GM19035 (cell line): ENCODE results near the gene MTAP.

ENCODE experiments used
- ATAC-seq: cut with Tn5 transposase; IDR thresholded peaks from one replicate; pipeline ENCODE4 v1.9.1; 2021; ENCODE audit not compliant: unreplicated experiment

The MTAP gene

DNA sequence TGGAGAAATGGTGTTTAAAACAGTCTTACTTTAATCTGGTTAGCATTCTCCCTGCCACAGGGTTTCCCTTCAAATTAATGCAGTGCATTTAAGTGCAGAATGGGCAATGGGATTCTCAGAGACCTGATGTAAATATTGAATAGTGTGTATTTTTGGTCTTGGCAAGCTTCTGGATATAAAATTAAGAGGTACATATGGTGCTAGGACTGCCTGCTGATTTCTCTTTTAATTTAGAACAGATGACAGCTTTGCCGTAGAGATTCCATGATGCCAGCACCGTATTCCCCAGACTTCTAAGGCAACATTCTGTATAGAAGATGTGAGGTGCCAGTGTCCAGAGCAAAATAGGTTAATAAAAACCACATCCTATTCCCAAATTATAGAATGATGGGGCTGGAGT lies 1.9 kb downstream of the MTAP start:
- ATAC-seq: no peak

GRCh38 chr9:21804791-21805190 lies 2.4 kb downstream of the MTAP start:
- ATAC-seq: no peak

DNA sequence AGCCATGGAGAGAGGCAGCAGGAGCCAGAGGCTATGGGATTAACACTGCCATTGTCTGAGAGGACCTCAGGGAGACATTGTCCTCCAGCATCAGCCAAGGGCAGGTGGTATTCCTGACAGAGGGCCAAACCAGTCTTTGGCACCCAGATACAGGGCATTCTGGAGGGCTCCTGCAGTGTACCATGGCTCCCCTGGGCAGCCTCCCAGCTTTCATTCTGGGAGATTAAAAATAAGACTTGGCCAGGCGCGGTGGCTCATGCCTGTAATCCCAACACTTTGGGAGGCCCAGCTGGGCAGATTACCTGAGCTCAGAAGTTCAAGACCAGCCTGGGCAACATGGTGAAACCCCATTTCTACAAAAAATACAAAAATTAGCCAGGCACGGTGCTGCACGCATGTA lies 4.2 kb downstream of the MTAP start:
- ATAC-seq: no peak

DNA sequence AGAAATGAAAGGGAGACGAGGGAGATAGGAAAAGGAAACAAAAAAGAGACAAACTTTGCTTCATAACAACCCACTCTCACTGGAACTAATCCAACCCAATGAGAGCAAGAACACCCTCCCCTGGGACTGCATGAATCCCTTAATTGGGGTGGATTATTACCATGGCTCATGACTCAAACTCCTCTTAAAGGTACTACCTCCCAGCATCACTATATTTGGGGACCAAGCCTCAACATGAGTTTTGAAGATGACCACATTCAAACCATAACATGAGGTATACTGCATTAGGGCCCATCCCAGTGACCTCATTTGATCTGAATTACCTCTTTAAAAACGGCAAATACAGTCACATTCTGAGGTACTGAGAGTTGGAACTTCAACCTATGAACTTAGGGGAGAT lies 8.0 kb downstream of the MTAP start:
- ATAC-seq: no peak

- ATAC-seq: no peak
Observed at GRCh38 chr9:21810881-21811280, 8.4 kb downstream of the MTAP start.

- ATAC-seq: no peak
Observed at GRCh38 chr9:21811914-21812313, 9.5 kb downstream of the MTAP start.

GRCh38 chr9:21812415-21812814 lies 10.0 kb downstream of the MTAP start:
- ATAC-seq: no peak

GRCh38 chr9:21812946-21813568 lies 10.6 kb downstream of the MTAP start:
- ATAC-seq: peak; percentile 64

GRCh38 chr9:21813575-21814473 lies 11.4 kb downstream of the MTAP start:
- peak; percentile 52 for ATAC-seq

- no peak for ATAC-seq
Observed at GRCh38 chr9:21815643-21816042, 13.2 kb downstream of the MTAP start.

- ATAC-seq: no peak
Observed at GRCh38 chr9:21817176-21817575, 14.7 kb downstream of the MTAP start.

DNA sequence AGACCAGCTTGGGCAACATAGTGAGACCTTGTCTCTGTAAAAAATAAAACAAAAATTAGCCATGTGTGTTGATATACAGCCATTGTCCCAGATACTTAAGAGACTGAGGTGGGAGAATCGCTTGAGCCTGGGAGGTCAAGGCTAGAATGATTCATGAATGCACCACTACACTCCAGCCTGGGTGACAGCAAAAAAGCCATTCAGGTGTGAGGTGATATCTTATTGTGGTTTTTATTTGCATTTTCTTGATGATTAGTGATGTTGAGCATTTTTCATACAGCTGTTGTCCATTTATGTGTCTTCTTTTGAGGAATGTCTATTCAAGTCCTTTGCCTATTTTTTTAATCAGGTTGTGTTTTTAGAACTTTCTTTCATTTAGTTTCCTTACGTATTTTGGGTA lies 23.2 kb downstream of the MTAP start:
- no peak for ATAC-seq

DNA sequence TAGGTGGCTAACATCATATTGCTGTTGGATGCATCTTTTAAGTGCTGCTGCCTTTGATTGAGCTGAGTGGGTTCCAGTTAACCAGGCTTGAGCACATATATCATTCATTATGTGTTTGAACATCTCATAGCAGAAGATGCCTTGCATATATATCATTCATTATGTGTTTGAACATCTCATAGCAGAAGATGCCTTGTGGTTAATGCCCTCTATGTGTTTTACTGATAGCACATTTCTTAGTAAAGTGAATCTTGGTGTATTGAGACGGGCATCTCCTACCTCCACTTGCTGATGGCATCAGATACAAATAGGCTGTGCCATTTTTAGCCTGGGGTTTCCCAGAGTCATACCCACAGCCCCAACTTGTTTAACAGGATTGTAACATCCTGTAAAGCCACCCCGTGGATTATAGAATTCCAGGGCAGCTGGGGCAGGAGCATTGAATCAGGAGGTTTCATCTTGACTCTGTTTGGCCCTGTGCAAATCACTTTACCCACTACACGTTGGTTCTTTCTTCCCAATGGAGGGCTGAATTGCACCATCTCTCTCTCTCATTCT lies 26.5 kb downstream of the MTAP start:
- no peak for ATAC-seq

- no peak for ATAC-seq
Observed at GRCh38 chr9:21830589-21830988, 28.2 kb downstream of the MTAP start.

DNA sequence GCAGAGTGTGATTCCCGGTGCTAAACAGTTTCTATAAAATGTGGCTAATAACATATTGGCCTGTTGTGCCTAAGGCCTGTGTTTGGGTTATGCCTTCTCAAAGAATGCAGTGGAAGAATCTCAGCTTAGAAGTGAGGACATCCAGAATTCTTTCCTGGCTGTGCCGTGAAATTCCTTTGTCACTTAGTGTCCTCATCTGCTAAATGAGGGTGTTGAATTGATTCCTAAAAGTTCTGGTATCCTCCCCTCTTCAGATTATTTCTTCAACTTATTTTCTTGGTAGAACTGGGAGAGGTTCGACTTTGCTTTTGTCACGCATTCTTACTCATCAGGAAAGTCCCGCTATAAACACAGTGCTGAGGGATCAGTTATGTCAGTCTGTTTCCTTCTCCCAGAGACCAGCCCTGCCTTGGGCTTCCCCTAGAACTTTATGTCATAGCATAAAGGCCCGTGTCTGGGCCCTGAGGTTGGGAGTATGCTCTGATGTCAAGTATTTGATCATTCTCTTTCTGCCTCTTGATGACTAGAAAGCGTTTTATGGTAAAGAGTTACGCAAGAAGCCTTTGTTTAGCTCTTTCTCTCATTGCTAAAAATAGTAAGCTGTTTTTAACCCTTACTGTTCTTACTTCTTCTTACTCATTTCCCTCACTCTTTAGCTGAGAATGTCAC lies 29.5 kb downstream of the MTAP start:
- peak; percentile 69 for ATAC-seq

GRCh38 chr9:21833090-21833801 lies 30.8 kb downstream of the MTAP start:
- peak; percentile 72 for ATAC-seq

- ATAC-seq: no peak
Observed at GRCh38 chr9:21835121-21835520, 32.7 kb downstream of the MTAP start.

DNA sequence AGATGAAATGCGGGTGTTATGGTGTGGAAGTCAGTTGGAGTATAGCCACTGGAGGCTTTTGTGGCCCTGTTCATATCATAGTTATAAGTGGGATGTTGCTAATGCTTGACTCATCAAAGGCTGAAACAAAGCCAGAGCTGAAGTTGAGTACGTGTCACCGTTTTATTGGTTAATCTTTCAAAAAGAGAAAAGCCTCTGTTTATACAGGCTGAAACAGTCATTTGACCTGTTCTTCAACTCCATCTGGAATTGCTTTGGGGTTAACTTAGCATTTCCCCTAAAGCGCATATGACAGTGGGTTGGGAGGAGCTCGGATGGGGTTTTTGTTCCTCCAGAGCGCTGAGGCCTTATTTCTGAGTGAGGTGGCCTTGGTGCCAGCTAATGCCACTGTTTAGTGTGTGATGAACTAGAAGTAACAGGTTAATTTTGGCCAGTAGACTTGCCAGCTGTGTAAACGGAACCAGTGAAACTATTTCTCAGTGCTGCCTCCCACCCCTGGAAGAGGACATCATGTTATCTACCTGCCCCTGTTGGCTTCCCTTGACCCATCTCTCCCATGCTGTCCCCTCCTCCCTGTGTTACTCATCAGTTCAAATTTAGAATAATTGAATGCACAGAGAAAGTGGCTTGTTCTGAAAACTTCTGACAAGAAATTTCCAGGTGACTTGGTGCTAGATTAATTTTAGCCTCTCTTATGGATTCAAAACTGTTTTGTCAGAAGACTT lies 34.2 kb downstream of the MTAP start:
- ATAC-seq: no peak

- ATAC-seq: no peak
Observed at GRCh38 chr9:21837501-21837900, 35.1 kb downstream of the MTAP start.

DNA sequence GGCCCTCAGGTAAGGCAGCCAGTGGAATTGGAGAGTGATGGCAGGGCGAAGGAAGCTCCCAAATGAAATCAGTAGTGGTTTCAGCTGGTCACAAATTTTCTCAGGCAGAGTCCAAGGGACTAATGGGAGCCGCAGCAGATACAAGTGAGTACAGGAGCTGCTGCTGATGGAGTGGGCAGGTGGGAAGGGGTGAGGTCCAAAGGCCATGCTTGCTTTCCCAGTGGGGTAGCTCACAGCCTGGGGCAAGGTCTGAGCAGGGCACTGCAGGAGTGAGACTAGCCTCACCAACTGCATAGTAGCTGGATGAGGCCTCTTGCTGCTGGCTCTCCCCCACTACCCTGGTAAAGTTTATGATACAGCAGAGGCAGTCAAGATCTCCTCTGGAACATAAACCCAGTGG lies 38.2 kb downstream of the MTAP start:
- ATAC-seq: no peak
